ENCODE data around the gene CCDC7.
"Not testable (repeated sequence)": the region's sequence is repeated elsewhere in the genome, so short reads cannot be mapped to it uniquely, and the experiment has no call there.

The CCDC7 gene

GRCh38 chr10:32890444-32890843 lies 444.5 kb downstream of the CCDC7 start:
- no peak for DNase-seq

GRCh38 chr10:32891261-32891660 lies 445.3 kb downstream of the CCDC7 start:
- DNase-seq: no peak

GRCh38 chr10:32893434-32893833 lies 447.5 kb downstream of the CCDC7 start:
- DNase-seq: no peak

GRCh38 chr10:32893916-32894664 lies 448.1 kb downstream of the CCDC7 start:
- DNase-seq: no peak

GRCh38 chr10:32895200-32895968 lies 449.4 kb downstream of the CCDC7 start:
- DNase-seq: not testable (repeated sequence)

GRCh38 chr10:32901815-32902214 lies 455.9 kb downstream of the CCDC7 start:
- no peak for DNase-seq

- DNase-seq: no peak
These were observed 459.5 kb downstream of the CCDC7 start for GRCh38 chr10:32905466-32905865.

GRCh38 chr10:32906595-32906994 lies 460.7 kb downstream of the CCDC7 start:
- no peak for DNase-seq

- DNase-seq: no peak
These were observed 463.5 kb downstream of the CCDC7 start for GRCh38 chr10:32909456-32909855.

GRCh38 chr10:32909970-32910369 lies 464.0 kb downstream of the CCDC7 start:
- DNase-seq: not testable (repeated sequence)

- DNase-seq: no peak
These were observed 465.5 kb downstream of the CCDC7 start for GRCh38 chr10:32911285-32912016.

- DNase-seq: not testable (repeated sequence)
These were observed 471.9 kb downstream of the CCDC7 start for GRCh38 chr10:32917817-32918216.

GRCh38 chr10:32922170-32922569 lies 476.2 kb downstream of the CCDC7 start:
- DNase-seq: no peak

GRCh38 chr10:32923134-32923533 lies 477.2 kb downstream of the CCDC7 start:
- DNase-seq: no peak

- DNase-seq: no peak
These were observed 477.9 kb downstream of the CCDC7 start for GRCh38 chr10:32923849-32924248.
